Testis (tissue), 3 donors: ENCODE results near the gene PLAC8. TPM values are rescaled to one million over a fixed set of nuclear protein-coding genes. Genes with fewer than 3 reads are reported as not detected.
"Not testable (repeated sequence)": the region's sequence is repeated elsewhere in the genome, so short reads cannot be mapped to it uniquely, and the experiment has no call there.

Experiments used
- DNase-seq: peaks from one replicate; pipeline ENCODE4 v3.0.0-alpha.2; 2019
- H3K27ac ChIP-seq, 2 donors: fragments of 200-600 bp; sonication (generic); one replicate each; pipeline ENCODE4 v1.5.1; 2019
- H3K27me3 ChIP-seq: fragments of 200-600 bp; sonication (generic); one replicate; pipeline ENCODE4 v1.5.1; 2019
- H3K36me3 ChIP-seq: fragments of 200-600 bp; sonication (generic); one replicate; pipeline ENCODE4 v1.5.1; 2017; ENCODE audit warnings: low read depth; ENCODE audit errors: missing control alignments
- H3K4me1 ChIP-seq: fragments of 200-600 bp; sonication (generic); one replicate; pipeline ENCODE4 v1.5.1; 2019
- H3K4me3 ChIP-seq, 2 donors: fragments of 200-600 bp; sonication (generic); one replicate each; pipeline ENCODE4 v1.5.1; 2017 to 2019
- H3K9me3 ChIP-seq: fragments of 200-600 bp; sonication (generic); one replicate; pipeline ENCODE4 v1.5.1; 2017
- CTCF ChIP-seq, 3 experiments: fragments of 450-650 bp in 2 of 3; fragments of 200-600 bp in 1 of 3; sonication (generic) in 1 of 3; IDR thresholded peaks; one replicate each; pipeline ENCODE4 v1.5.1; 2016 to 2019; ENCODE audit warnings: antibody characterized with exemption in 3 of 3, mild to moderate bottlenecking in 2 of 3, moderate library complexity in 1 of 3
- POLR2A ChIP-seq: fragments of 450-650 bp; IDR thresholded peaks from one replicate; pipeline ENCODE4 v1.6.1; 2017; ENCODE audit warnings: antibody characterized with exemption, mild to moderate bottlenecking, moderate library complexity
- WGBS, 2 donors: methylation state at CpG; one replicate each; pipeline ENCODE4 v1.1.5; 2018; 5-methylcytosine and 5-hydroxymethylcytosine counted together
- intact Hi-C: fragments of 100-400 bp; cut with DNase I; formaldehyde crosslinking; loops from one replicate; pipeline ENCODE4 v1.15.1; 2023; ENCODE audit warnings: low total_unique reads
- polyA plus RNA-seq: library from polyadenylated mRNA; stranded (reverse); fragments of 350-450 nt; fragmentation: Illumina TruSeq; extraction: RNeasy Lipid Tissue Mini Kit (QIAGEN cat#74804); gene quantifications from one replicate; pipeline ENCODE4 v1.2.3, GENCODE V29; 2014; ENCODE audit warnings: low read depth, low replicate concordance; ENCODE audit not compliant: insufficient read depth
- total RNA-seq, 2 donors: library from RNA; depleted of rRNA; stranded (reverse); fragments of >200 nt; gene quantifications; one replicate each; pipeline ENCODE4 v1.2.3, GENCODE V29; 2016

Gene PLAC8
- total and polyA plus RNA-seq, 3 donors from 2014 or later: 0.55 to 2.0 (median 1.3) TPM

DNA sequence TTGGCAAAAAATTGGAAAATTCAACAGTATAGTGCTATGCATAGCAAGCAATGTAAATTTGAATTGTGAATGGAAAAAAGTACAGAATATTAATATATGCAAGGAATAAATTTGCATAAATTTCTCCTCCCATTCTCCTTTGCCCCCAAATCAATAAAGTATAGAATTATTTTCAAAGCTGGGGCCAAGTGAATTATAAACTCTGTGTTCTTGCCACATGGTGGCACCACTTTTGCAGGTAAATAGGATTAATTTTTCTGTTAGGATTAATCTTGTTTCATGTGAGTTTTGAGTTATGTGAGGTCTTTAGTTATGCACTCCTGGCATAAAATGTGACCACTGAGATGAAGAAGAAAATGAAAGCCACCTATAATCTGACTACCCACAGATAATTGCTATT is 59.6 kb downstream of the PLAC8 start:
- Histone ChIP-seq H3K4me1 (no peaks in the 10 kb centered on the region), H3K4me3 (no peak overlapping the region), H3K27me3 (no peaks in the 10 kb centered on the region), H3K36me3 (no peaks in the 10 kb centered on the region), H3K27ac (no peak overlapping the region), H3K9me3 (no peaks in the 10 kb centered on the region)
- peak in 1 of 3 experiments; percentile 8 for TF ChIP-seq CTCF (IDR thresholded peaks at IDR 0.05)
- TF ChIP-seq POLR2A: no peak
- no peak for DNase-seq
- intact Hi-C loops: no loop called here

- H3K4me1 ChIP-seq, H3K4me3 ChIP-seq, DNase-seq, H3K9me3 ChIP-seq, H3K27ac ChIP-seq, H3K36me3 ChIP-seq, H3K27me3 ChIP-seq, intact Hi-C loops: not testable (repeated sequence)
- WGBS, 2 donors: 95 to 97% methylated on average over 8 of the region's 8 CpGs
Measured at GRCh38 chr4:83048781-83049180, 65.7 kb downstream of the PLAC8 start.

DNA sequence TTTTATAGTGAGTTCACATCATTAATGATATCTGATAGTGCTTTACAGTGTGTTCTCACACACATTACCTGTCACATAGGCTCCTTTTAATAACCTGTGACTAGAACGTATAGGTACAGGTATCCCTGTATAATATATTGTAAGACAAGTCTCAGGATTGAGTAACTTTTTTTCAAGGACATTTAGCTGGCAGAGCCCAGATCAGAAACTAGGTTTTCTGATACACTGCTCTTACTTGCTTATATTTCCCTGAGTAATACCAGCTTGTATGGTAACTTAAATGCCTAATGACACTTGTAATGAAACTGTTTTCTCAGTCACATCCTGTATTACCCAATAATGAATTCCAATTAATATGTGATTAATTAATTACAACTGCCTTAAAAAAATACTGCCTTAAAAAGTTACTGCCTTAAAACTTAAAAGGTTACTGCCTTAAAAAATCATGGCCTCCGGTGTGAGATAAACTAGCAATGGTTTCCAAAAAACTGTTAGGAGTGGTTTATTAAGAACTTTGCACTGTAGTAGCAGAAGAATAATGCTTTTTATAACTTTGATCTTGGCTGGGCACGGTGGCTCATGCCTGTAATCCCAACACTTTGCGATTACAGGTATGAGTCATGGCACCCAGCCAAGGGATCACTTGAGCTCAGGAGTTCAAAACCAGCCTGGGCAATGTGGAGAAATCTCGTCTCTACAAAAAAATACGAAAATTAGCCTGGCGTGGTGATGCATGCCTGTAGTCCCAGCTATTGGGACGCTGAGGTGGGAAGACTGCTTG is 67.6 kb downstream of the PLAC8 start:
- no peaks in the 10 kb centered on the region for H3K27me3 ChIP-seq
- intact Hi-C loops: no loop called here
- WGBS, 2 donors: 84 to 85% methylated on average over 8 of the region's 8 CpGs
- H3K9me3 ChIP-seq: no peaks in the 10 kb centered on the region
- H3K27ac ChIP-seq: no peak overlapping the region
- no peaks in the 10 kb centered on the region for H3K36me3 ChIP-seq
- no peak overlapping the region for H3K4me3 ChIP-seq
- no peak for TF ChIP-seq CTCF (IDR thresholded peaks at IDR 0.05)
- no peak for DNase-seq
- H3K4me1 ChIP-seq: no peaks in the 10 kb centered on the region

DNA sequence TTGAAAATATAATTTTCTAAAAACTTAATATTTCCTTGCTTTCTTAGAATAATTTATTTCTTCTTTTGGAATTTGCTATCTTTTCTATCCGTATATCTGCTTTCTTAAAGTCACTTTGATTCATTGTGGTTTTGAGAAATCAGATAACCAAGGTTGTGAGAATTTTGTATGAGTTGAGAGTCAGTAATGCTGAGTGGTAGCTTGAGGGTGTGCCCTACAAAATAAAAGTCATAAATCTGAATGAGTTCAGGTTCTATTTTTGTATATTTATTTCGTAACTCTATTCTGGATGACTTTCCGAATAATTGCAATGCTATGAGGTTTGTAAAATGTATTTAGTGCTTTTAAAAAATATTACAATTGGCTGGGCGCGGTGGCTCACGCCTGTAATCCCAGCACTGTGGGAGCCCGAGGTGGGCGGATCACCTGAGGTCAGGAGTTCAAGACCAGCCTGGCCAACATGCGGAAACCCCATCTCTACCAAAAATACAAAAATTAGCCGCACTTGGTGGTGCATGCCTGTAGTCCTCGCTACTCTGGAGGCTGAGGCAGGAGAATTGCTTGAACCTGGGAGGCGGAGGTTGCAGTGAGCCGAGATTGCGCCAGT is 70.6 kb downstream of the PLAC8 start:
- Histone ChIP-seq H3K27ac (no peak overlapping the region), H3K4me3 (no peak overlapping the region), H3K36me3 (no peaks in the 10 kb centered on the region), H3K9me3 (no peaks in the 10 kb centered on the region), H3K4me1 (no peaks in the 10 kb centered on the region), H3K27me3 (no peaks in the 10 kb centered on the region)
- 96 to 97% methylated on average over 12 to 14 of the region's 14 CpGs for WGBS, 2 donors
- TF ChIP-seq CTCF (IDR thresholded peaks at IDR 0.05) (no peak), POLR2A (no peak)
- intact Hi-C loops: no loop called here
- no peak for DNase-seq

DNA sequence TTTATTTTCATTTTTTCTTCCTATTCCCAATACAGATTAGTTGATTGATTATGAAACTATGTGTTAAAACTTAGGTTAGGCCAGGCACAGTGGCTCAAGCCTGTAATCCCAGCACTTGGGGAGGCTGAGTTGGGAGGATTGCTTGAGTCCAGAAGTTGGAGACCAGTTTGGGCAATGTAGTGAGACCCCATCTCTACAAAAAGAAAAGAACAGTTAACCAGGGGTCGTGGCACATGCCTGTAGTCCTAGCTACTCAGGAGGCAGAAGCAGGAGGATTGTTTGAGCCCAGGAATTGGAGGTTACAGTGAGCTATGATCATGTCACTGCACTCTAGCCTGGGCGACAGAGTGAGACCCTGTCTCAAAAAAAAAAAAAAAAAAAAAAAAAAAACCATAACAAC is 71.4 kb downstream of the PLAC8 start:
- 96 to 98% methylated on average over 2 of the region's 2 CpGs for WGBS, 2 donors
- H3K36me3 ChIP-seq, H3K4me3 ChIP-seq, H3K9me3 ChIP-seq, H3K27me3 ChIP-seq, H3K27ac ChIP-seq, DNase-seq, H3K4me1 ChIP-seq, intact Hi-C loops: not testable (repeated sequence)

- no peak for TF ChIP-seq POLR2A
- no peak for TF ChIP-seq CTCF (IDR thresholded peaks at IDR 0.05)
- H3K4me3 ChIP-seq: no peak overlapping the region
- no peaks in the 10 kb centered on the region for H3K36me3 ChIP-seq
- WGBS, 2 donors: 64 to 71% methylated on average over 3 of the region's 3 CpGs
- H3K9me3 ChIP-seq: no peaks in the 10 kb centered on the region
- no peak for DNase-seq
- no peaks in the 10 kb centered on the region for H3K27me3 ChIP-seq
- H3K27ac ChIP-seq: no peak overlapping the region
- H3K4me1 ChIP-seq: peaks cover 21% of the 10 kb centered on the region
- intact Hi-C loops: no loop called here
Measured at GRCh38 chr4:83040269-83040668, 74.3 kb downstream of the PLAC8 start.
